ENCODE results near the gene SEC24D.

- TF ChIP-seq USF2 (CRISPR knock-in tag; IDR thresholded peaks at IDR 0.05), result no peak
- TF ChIP-seq BACH1 (tag; IDR thresholded peaks at IDR 0.05), result no peak
- no peak for TF ChIP-seq GATA2 (CRISPR knock-in tag; IDR thresholded peaks at IDR 0.05)
- TF ChIP-seq ZNF217 (CRISPR knock-in tag; IDR thresholded peaks at IDR 0.05), result no peak
- TF ChIP-seq BCLAF1 (IDR thresholded peaks at IDR 0.05; ENCODE audit: borderline replicate concordance in 1 of 2, control insufficient read depth in 1 of 2, low read depth in 2 of 2, low read length in 1 of 2), result no peak
- no peak for TF ChIP-seq CTCF (IDR thresholded peaks at IDR 0.05 in 2 of 3, conservative IDR thresholded peaks at IDR 0.05 in 1 of 3; ENCODE audit: insufficient read depth in 2 of 3, low read depth in 1 of 3, low read length in 3 of 3)
- no peak for TF ChIP-seq EZH2 (IDR thresholded peaks at IDR 0.05; ENCODE audit: borderline replicate concordance, low read depth, low read length)
- TF ChIP-seq POLR2AphosphoS5 (IDR thresholded peaks at IDR 0.05; ENCODE audit: control insufficient read depth, insufficient read depth, low read depth, low read length), result no peak
- TF ChIP-seq VEZF1 (CRISPR knock-in tag; IDR thresholded peaks at IDR 0.05), result no peak
- no peak for TF ChIP-seq CBX3 (IDR thresholded peaks at IDR 0.05; ENCODE audit: borderline replicate concordance in 1 of 2, low read length in 2 of 2)
Observed at GRCh38 chr4:118774989-118775388, 60.9 kb downstream of the SEC24D start.
